Measurements from ENCODE around the gene ZFP36.
"Not testable (repeated sequence)": the region's sequence is repeated elsewhere in the genome, so short reads cannot be mapped to it uniquely, and the experiment has no call there.

ZFP36 gene

DNA sequence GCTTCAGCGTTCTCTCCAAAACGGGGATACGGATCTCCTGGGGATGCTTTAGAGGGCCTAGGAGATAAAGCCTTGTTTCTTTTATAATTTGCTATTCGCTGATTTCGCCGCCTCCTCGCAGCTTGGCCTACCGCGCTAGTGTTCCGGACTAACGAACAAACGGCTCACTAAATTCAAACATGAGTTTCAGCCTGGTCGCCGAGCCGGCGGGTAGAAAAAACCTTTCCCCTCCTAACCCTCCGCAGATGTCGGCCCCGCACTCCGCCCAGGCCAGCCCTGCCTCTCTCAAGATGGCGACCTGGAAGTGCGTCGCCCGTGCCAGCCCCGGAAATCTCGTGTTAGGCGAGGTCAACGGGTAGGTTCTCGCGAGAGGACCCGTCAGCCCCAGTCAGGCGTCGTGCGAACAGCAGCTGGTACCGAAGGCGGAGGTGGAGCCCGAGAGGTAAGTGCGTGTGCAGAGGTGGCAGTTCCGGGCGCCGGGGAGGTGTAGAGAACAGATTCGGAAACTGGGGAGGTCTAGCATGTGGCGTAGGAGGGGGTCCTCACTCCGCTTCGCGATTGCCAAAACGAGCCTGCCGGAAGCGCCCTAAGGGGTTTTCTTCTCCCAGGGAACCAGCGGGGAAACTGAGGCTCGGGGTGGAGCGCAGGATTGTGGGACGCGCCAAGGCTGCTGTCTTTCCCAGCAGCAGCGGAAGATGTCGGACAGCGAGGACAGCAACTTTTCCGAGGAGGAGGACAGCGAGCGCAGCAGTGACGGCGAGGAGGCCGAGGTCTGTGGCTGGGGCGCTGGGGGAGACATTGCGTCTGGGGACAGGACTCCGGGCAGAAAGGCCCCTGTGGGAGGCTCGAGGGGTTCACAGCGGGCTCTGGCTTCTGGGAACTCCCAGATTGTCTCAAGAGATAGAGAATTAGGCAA, 38.8 kb downstream of the ZFP36 start, which contains the start of gene SUPT5H:
Gene SUPT5H (plus strand): TSS at position 387 of the 916 bp plus-strand sequence. CDS start 309 bp downstream, at position 696.
- DNase-seq (ENCODE audit: low read depth in 2 of 2): peak; percentile 85 to 96

DNA sequence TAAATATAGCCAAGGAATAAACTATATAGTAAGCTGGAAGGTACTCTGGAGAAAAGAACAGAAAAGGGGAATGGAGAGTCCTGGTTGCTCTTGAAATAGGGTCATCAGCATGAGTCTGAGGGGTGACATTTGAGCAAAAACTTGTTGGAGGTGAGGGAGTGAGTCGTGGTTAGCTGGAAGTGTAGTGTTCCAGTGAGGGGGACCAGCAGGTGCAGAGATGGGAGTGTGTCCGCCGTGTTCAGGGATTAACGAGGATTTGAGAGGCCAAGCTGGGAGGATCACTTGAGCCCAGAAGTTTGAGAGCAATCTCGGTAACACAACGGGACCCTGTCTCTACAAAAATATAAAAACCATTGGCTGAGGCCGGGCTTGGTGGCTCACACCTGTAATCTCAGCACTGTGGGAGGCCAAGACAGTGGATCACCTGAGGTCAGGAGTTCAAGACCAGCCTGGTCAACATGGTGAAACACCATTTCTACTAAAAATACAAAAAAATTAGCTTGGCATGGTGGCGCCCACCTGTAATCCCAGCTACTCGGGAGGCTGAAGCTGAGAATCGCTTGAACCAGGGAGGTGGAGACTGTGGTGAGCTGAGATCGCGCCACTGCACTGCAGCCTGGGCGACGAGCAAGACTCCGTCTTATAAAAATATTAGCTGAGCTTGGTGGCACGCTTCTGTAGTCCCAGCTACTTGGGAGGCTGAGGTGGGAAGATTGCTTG, 39.9 kb downstream of the ZFP36 start:
- DNase-seq (ENCODE audit: low read depth in 2 of 2): no peak

DNA sequence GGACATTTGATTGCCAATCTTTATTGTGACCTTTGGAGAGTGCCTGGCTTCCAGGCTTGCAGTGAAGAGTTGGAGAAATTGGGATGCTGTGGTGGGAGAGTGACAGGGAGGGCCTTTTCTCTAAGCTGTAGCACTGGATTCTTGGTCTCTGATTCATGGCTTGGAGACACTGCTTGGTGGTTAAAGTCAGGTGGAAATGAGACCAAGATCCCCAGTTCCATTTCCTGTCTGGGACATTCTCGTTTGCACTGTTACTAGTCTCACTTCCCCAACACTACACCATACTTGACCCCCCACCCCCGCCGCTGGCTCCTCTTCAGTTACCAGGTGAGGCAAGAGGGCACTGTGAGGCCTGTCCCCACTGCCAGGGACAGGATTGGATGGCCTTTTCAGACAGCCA, 41.6 kb downstream of the ZFP36 start:
- DNase-seq (ENCODE audit: low read depth in 2 of 2): no peak

DNA sequence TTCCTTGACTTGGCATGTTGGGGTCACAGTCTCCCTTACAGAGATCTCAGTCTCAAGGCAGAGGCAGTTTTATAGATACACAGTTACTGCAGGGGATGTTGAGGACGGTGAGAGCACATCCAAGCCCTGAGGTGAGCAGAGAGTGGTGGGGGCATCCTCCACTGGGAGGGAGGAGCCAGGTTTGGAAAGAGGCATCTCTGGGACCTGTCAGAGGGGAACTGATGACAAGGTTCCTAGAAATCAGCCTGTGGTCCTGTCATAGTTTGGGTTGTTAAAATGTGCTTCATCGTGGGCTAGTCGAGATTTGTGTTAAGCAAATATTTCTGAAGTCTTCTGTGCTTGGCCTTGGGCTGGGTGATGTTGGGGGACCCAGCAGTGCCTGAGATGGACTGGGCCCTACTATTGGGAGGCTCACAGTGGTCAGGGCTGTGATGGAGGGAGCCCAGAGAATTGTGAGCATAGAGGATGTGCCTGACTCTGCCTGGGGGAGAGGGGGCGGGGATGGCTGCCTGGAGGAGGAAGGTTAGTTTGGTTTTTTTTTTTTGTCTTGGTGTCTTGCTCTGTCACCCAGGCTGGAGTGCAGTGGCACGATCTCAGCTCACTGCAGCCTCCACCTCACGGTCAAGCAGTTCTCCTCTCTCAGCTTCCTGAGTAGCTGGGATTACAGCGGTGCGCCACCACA, 42.6 kb downstream of the ZFP36 start:
- no peak for DNase-seq (ENCODE audit: low read depth in 2 of 2)

DNA sequence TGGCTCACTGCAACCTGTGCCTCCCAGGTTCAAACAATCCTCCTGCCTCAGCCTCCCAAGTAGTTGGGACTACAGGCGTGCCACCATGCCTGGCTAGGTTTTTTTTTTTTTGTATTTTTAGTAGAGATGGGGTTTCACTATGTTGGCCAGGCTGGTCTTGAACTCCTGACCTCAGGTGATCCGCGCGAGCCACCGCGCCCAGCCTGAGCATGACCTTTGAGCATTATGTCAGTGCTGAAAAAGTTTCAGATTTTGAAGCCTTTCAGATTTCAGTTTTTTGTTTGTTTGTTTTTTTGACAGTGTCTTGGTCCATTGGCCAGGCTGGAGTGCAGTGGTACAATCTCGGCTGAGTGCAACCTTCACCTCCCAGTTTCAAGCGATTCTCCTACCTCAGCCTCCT, 44.6 kb downstream of the ZFP36 start:
- not testable (repeated sequence) for DNase-seq (ENCODE audit: low read depth in 2 of 2)

Data from stimulated activated CD4-positive, alpha-beta T cell treated with anti-CD3 and anti-CD28 coated beads, Interleukin-1b, Interleukin-23, amount 100 ng/mL, for 1 hour (primary cell).